Stimulated activated naive CD8-positive, alpha-beta T cell treated with anti-CD3 and anti-CD28 coated beads, Interleukin-15, amount 100 ng/mL, for 72 hours (primary cell): ENCODE measurements around the gene ATP6V1G1.
A peak's percentile ranks its signal among the peaks of the same experiment; 100 is the strongest.

ENCODE experiments used
- ATAC-seq: fragments of 150-1000 bp; cut with Tn5 transposase; 2 replicates; pipeline ENCODE4 v1.10.0; 2021; ENCODE audit warnings: mild to moderate bottlenecking, moderate library complexity
- DNase-seq, 2 donors: peaks; one replicate each; pipeline ENCODE4 v3.0.0; 2021 to 2022
- H3K27ac Mint-ChIP-seq, 2 donors: one replicate each; pipeline ENCODE4 v1.8.0; 2022; ENCODE audit warnings: mild to moderate bottlenecking in 2 of 2, mixed read lengths in 2 of 2, moderate library complexity in 2 of 2
- H3K27me3 Mint-ChIP-seq: one replicate; pipeline ENCODE4 v1.8.0; 2022; ENCODE audit warnings: mixed read lengths
- H3K4me1 Mint-ChIP-seq: one replicate; pipeline ENCODE4 v1.8.0; 2022; ENCODE audit warnings: mild to moderate bottlenecking, mixed read lengths
- H3K4me3 Mint-ChIP-seq, 2 donors: one replicate each; pipeline ENCODE4 v1.8.0; 2022; ENCODE audit warnings: mild to moderate bottlenecking in 2 of 2, mixed read lengths in 2 of 2, moderate library complexity in 1 of 2
- H3K9me3 Mint-ChIP-seq, 2 donors: one replicate each; pipeline ENCODE4 v1.8.0; 2022; ENCODE audit warnings: mixed read lengths in 2 of 2

The ATP6V1G1 gene

DNA sequence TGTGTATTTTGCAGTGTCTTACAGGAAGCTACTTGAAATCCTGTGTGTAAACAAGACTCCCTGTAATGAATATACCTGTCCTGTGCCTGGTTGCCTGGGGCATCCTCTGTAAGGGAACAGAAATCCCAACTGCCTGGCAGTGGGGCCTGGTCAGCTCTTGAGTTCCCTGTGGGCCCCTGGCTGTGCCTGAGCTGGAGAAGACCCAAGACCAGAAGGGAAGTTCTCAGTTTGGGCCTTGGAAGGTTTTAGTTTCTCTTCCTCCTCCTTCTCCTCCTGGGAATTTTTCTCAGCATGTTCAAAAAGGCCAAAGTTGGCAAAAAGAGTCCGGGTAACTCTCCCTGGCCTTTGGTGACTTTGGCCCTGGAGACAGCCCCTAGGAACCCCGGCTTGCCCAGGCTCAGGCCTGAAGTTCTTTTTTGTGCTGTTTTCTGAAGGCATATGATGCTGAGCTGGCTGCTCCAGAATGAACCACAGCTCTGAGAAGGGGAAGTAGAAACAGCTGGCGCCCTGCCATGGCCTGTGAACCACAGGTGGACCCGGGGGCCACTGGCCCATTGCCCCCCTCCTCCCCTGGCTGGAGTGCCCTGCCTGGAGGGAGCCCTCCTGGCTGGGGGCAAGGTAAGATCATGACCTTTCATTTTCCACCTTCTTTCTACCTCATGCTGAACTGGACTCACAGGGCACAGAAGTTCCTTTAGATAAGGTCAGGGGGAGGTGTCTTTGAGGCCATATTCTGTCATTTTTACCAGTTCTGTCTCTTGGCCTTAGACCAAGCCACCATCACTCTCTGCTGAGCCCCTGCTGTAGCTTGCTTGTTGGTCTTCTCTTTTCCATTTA, 29.3 kb downstream of the ATP6V1G1 start:
- no peak for DNase-seq
- peak; percentile 27 for ATAC-seq
- peak overlapping the region; percentile 53 to 64 for H3K4me3 Mint-ChIP-seq
- H3K4me1 Mint-ChIP-seq, result peaks cover 70% of the 10 kb centered on the region
- peak overlapping the region; percentile 86 to 96 for H3K27ac Mint-ChIP-seq
- H3K9me3 Mint-ChIP-seq, result no peaks in the 10 kb centered on the region
- no peaks in the 10 kb centered on the region for H3K27me3 Mint-ChIP-seq

DNA sequence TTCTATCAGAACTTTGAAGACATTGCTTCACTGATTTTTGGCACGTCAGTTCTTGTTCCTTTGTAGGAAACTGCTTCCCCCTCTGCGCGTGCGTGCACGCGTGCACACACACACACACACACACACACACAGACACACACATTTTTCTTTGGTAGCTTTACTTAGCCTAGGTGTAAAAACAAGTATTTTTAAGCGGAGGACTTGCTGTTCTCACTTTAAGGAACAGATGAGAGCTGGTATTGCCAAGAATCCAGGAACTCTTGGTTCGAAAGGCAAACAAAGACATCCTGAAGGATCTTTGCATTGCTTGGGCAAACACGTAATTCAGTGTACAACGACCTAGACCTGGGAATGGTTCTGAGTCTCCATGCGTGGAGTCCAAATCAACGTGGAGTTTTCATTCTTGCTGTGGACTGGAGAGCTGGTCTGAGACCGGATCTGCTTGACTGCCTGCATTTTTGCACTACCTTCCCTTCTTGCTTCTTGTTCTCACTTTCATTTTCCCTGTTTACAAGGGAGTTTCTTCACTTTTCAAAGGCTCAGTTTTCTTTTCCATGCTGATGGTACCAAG, 31.7 kb downstream of the ATP6V1G1 start:
- DNase-seq, result no peak
- Mint-ChIP-seq H3K4me1 (peaks cover 53% of the 10 kb centered on the region), H3K9me3 (no peaks in the 10 kb centered on the region), H3K27ac (peak overlapping the region; percentile 54 to 85), H3K27me3 (no peaks in the 10 kb centered on the region), H3K4me3 (peak overlapping the region; percentile 63 to 71)
- ATAC-seq, result no peak

DNA sequence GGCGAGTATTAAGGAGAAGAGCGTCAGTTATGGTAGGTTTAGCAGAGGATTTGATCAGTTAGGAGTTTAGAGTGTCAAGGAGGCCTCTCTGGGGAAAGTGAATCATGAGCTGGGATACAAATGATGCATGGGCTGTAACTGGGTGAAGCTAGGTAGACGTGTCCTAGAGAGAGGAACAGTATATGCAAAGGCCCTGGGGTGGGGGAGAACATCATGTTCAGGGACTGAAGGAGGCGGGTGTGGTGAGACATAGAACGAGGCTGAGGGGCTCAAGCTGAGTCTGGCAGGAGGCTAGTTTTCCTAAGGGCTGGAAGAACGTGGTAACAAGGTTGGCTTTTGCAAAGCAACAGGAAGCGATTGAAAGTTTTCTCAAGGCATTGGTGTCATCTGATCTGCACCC, 34.0 kb downstream of the ATP6V1G1 start:
- Mint-ChIP-seq H3K9me3 (no peaks in the 10 kb centered on the region), H3K27me3 (no peaks in the 10 kb centered on the region), H3K4me3 (no peak overlapping the region), H3K4me1 (peaks cover 34% of the 10 kb centered on the region), H3K27ac (no peak overlapping the region)
- DNase-seq, result no peak
- ATAC-seq, result no peak

GRCh38 chr9:114621975-114622609, 34.5 kb downstream of the ATP6V1G1 start:
- Mint-ChIP-seq H3K27me3 (no peaks in the 10 kb centered on the region), H3K9me3 (no peaks in the 10 kb centered on the region), H3K4me1 (peaks cover 29% of the 10 kb centered on the region), H3K4me3 (no peak overlapping the region), H3K27ac (no peak overlapping the region)
- ATAC-seq (no peak), DNase-seq (no peak)

GRCh38 chr9:114624677-114625076, 37.1 kb downstream of the ATP6V1G1 start:
- no peaks in the 10 kb centered on the region for H3K27me3 Mint-ChIP-seq
- ATAC-seq (no peak), DNase-seq (no peak)
- H3K9me3 Mint-ChIP-seq, result no peaks in the 10 kb centered on the region
- peaks cover 14% of the 10 kb centered on the region for H3K4me1 Mint-ChIP-seq
- H3K4me3 Mint-ChIP-seq, result no peak overlapping the region
- peak overlapping the region in 1 of 2 donors; percentile 63 for H3K27ac Mint-ChIP-seq

DNA sequence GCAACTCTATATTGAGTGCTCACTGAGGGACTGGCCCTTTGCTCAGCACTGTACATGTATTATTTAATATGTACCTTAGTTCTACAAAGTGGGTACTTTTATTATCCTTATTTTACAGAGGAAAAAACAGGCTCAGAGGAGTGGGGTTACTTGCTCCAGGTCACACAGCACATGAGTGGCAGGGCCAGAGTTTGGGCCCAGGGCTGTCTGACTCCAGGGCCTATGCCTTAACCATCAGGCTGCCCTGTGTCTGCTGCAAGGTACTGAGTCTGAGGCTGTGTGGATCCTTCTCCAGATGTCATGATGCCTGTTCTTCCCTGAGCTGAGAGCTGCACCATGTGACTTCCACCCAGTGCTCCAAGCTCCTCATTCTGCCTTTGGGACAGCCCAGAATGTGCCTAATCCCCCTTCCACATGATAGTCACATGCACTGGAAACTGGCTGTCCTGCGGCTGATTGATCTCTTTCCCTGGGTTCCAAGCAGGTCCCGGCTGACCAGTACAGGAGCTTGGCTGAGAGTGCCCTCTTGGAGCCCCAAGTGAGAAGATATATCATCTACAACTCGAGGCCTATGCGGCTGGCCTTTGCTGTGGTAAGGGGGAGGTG, 38.9 kb downstream of the ATP6V1G1 start:
- Mint-ChIP-seq H3K27ac (no peak overlapping the region), H3K4me3 (no peak overlapping the region), H3K9me3 (no peaks in the 10 kb centered on the region), H3K27me3 (no peaks in the 10 kb centered on the region), H3K4me1 (peaks cover 8% of the 10 kb centered on the region)
- no peak for DNase-seq
- no peak for ATAC-seq

DNA sequence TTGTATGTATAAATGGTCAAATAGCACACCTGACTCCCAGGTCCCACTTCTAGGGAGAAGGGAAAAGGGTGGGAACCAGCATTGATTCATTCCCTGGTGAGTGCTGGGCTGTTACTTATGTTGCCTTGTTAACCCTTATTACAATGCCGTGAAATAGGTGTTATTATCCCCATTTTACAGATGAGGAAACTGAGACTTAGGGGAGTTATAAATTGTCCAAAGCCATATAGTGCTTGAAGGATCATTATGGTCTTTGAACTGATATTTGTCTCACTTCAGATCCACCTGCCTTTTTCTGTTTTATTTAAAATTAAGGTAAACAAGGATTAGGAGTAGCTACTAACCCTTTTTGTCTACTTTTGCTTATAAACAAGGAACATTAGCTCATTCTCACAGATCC, 40.0 kb downstream of the ATP6V1G1 start:
- DNase-seq, result no peak
- H3K27me3 Mint-ChIP-seq, result no peaks in the 10 kb centered on the region
- H3K27ac Mint-ChIP-seq, result no peak overlapping the region
- ATAC-seq, result no peak
- H3K4me1 Mint-ChIP-seq, result peaks cover 2% of the 10 kb centered on the region
- no peak overlapping the region for H3K4me3 Mint-ChIP-seq
- no peaks in the 10 kb centered on the region for H3K9me3 Mint-ChIP-seq

GRCh38 chr9:114629563-114630090, 42.1 kb downstream of the ATP6V1G1 start:
- Mint-ChIP-seq H3K9me3 (no peaks in the 10 kb centered on the region), H3K4me3 (no peak overlapping the region), H3K27me3 (no peaks in the 10 kb centered on the region), H3K4me1 (no peaks in the 10 kb centered on the region), H3K27ac (no peak overlapping the region)
- DNase-seq (no peak), ATAC-seq (no peak)

GRCh38 chr9:114631166-114631565, 43.6 kb downstream of the ATP6V1G1 start:
- ATAC-seq (no peak), DNase-seq (no peak)
- Mint-ChIP-seq H3K4me3 (no peak overlapping the region), H3K9me3 (no peaks in the 10 kb centered on the region), H3K27me3 (no peaks in the 10 kb centered on the region), H3K4me1 (no peaks in the 10 kb centered on the region), H3K27ac (peak overlapping the region in 1 of 2 donors; percentile 48)

DNA sequence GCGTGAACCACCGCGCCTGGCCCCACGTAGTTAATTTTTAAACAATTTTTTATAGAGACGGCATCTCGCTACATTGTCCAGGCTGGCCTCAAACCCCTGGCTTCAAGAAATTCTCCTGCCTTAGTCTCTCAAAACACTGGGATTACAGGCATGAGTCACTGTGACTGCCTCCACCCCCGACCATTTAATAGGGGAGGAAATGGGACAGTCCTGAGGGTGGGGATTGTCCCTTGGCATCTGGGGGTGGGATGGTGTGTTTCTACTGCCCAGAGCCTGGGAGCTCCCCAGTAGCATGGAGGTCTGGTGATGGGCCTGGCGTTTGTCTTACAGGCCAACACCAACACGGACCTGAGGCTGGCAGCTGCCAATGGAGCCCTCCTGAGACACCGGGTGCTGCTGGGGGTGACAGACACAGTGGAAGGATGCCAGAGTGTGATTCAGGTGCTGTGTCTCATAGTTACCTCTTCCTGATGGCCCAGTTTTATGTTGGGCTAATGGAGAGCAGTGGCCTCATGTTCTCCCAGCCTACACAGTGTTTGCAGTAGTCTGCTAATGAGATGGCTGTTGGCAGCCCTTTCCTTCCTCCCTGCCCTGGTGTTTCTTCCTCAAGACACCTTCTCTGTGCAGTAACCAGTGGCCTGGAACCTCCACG, 46.0 kb downstream of the ATP6V1G1 start:
- H3K4me1 Mint-ChIP-seq, result no peaks in the 10 kb centered on the region
- H3K27me3 Mint-ChIP-seq, result no peaks in the 10 kb centered on the region
- H3K27ac Mint-ChIP-seq, result no peak overlapping the region
- no peak for ATAC-seq
- DNase-seq, result no peak
- H3K9me3 Mint-ChIP-seq, result no peaks in the 10 kb centered on the region
- no peak overlapping the region for H3K4me3 Mint-ChIP-seq

DNA sequence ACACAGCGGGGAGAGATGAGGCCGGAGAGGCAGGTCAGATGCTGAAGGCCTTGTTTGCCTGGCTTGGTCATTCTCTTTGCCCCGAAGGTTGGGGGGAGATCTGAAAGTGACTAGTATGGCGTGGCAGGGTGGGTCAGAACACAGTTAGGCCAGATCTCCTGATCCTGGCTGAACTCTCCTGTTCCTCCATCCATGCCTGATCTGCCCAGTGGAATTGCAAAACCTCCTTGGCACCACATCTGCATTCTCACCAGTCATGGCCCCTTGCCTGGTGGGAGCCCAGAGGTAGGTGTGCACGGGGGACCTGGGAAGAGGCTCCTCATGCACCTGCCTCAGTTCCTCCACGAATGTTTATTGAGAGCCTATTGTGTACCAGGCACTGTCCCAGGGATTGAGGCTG, 46.8 kb downstream of the ATP6V1G1 start:
- Mint-ChIP-seq H3K4me3 (no peak overlapping the region), H3K27ac (no peak overlapping the region), H3K4me1 (no peaks in the 10 kb centered on the region), H3K9me3 (no peaks in the 10 kb centered on the region), H3K27me3 (no peaks in the 10 kb centered on the region)
- ATAC-seq, result no peak
- no peak for DNase-seq

DNA sequence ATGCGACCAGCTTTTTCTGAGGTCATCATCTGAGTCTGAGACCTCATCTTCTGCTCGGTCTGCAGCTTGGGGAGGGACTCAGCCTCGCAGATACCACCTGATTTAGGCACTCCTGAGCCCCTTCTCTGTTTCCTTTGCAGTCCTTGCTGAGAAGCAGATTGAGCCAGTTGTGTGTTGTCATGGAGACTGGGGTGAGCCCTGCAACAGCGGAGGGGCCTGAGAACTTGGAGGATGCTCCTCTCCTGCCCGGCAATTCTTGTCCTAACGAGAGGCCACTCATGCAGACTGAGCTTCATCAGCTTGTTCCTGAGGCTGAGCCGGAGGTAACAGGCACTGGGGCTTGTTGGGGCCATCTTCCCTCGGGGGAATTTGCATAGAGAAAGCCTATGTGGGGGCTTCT, 50.8 kb downstream of the ATP6V1G1 start:
- DNase-seq (no peak), ATAC-seq (no peak)
- H3K4me1 Mint-ChIP-seq, result peaks cover 7% of the 10 kb centered on the region
- H3K9me3 Mint-ChIP-seq, result no peaks in the 10 kb centered on the region
- H3K27me3 Mint-ChIP-seq, result no peaks in the 10 kb centered on the region
- no peak overlapping the region for H3K27ac Mint-ChIP-seq
- no peak overlapping the region for H3K4me3 Mint-ChIP-seq

DNA sequence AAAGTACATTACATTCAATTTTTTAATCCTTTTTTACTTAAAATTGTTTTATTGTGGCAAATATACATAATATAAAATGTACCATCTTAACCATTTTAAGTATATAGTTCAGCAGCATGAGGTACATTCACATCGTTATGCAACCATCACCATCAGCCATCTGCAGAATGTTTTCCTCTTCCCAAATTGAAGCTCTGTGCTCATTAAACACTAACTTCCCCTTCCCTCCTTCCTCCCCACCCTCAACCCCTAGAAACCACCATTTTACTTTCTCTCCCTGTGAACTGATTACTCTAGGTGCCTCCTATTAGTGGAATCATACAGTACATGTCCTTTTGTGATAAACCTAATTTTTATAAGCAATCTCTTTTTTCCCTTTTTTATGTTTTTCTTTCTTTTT, 54.4 kb downstream of the ATP6V1G1 start:
- Mint-ChIP-seq H3K27ac (peak overlapping the region; percentile 65 to 85), H3K9me3 (peaks cover 0 to 2% of the 10 kb centered on the region in 2 donors), H3K4me1 (peaks cover 7% of the 10 kb centered on the region), H3K4me3 (no peak overlapping the region), H3K27me3 (no peaks in the 10 kb centered on the region)
- no peak for DNase-seq
- no peak for ATAC-seq

DNA sequence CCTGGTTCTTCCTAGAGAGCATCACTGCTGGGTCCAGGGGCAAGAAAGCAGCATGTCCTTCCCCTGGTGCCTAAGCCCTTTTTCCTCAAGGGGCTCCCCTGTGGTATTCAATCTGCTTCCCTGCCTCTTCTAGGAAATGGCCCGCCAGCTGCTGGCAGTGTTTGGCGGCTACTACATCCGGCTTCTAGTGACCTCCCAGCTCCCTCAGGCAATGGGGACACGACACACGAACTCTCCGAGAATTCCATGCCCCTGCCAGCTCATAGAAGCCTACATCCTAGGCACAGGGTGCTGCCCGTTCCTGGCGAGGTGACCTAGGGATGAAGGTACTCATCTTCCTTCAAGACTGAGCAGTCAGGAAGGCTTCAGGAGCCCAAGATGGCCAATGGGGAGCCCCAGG, 55.4 kb downstream of the ATP6V1G1 start:
- Mint-ChIP-seq H3K27me3 (no peaks in the 10 kb centered on the region), H3K4me1 (peaks cover 7% of the 10 kb centered on the region), H3K27ac (peak overlapping the region; percentile 2 to 31), H3K9me3 (peaks cover 0 to 4% of the 10 kb centered on the region in 2 donors), H3K4me3 (no peak overlapping the region)
- DNase-seq, result no peak
- ATAC-seq, result no peak

DNA sequence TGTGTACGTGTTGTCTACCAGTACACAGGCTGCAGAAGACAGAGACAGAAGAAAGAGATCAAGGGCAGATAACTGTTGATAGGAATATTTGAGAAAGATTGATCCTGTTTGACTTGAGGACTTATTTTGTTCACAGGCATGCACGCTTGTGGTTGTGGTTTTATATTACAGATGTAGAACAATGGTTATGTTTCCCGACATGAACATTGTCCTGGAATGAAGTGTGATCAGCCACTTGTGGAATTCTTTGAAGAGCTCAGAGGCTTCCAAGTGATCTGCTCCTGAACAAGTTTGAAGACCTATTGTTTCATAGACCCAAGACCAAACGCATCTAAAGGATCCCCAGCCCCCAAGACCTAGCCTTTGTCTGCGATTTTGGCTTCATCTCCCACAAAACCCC, 56.3 kb downstream of the ATP6V1G1 start:
- Mint-ChIP-seq H3K27ac (no peak overlapping the region), H3K4me1 (peaks cover 7% of the 10 kb centered on the region), H3K27me3 (no peaks in the 10 kb centered on the region), H3K9me3 (peaks cover 0 to 4% of the 10 kb centered on the region in 2 donors), H3K4me3 (no peak overlapping the region)
- ATAC-seq (no peak), DNase-seq (no peak)
